Cardiac atrium fibroblast (primary cell): ENCODE data around the gene CRTAC1. TPM values are rescaled to one million over a fixed set of nuclear protein-coding genes. Genes with fewer than 3 reads are reported as not detected.

ENCODE experiments used
- total RNA-seq: library from RNA; depleted of rRNA; stranded (reverse); fragments of >200 nt; gene quantifications from 2 replicates; pipeline ENCODE4 v1.2.3, GENCODE V29; 2015

The CRTAC1 gene, protein sequence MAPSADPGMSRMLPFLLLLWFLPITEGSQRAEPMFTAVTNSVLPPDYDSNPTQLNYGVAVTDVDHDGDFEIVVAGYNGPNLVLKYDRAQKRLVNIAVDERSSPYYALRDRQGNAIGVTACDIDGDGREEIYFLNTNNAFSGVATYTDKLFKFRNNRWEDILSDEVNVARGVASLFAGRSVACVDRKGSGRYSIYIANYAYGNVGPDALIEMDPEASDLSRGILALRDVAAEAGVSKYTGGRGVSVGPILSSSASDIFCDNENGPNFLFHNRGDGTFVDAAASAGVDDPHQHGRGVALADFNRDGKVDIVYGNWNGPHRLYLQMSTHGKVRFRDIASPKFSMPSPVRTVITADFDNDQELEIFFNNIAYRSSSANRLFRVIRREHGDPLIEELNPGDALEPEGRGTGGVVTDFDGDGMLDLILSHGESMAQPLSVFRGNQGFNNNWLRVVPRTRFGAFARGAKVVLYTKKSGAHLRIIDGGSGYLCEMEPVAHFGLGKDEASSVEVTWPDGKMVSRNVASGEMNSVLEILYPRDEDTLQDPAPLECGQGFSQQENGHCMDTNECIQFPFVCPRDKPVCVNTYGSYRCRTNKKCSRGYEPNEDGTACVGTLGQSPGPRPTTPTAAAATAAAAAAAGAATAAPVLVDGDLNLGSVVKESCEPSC
- total RNA-seq = not detected in 2 replicates

DNA sequence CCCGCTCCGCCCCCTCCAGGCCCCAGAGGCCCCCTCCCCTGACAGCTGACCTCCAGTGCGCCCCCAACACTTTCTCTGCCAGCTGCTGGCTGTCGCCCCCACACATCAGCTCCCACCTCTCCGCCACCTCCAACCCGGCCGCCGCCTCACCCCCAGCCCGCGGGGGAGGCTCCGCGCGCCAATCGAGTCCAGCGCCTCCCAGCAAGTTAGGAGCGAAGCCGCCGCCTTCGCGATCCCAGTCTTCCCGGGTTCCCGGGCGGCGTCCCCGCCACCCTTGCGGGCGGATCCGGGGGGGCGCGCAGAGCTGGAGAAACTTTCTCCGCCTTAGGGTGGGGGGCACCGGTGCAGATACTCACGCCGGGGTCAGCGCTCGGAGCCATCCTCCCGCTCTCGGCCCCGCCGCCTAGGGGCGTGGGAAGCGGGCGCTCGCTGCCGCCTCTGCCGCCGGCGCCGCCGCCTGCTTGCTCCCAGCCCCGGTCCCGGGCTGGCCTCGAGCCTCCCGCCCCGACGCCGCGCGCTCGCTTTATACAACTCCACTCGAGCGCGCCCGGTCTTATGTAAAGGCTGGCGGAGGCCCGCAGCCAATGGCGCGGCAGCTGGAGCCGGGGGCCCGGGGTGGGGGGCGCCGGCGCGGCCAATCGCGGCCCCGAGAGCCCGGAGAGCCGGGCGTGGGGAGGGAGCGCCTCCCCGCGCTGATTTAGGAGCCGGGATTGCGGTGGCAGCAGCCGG is at the start of gene CRTAC1:
CRTAC1 (minus strand) TSS at position 529 of the 729 bp plus-strand sequence; CDS start at position 380, 149 bp downstream.

DNA sequence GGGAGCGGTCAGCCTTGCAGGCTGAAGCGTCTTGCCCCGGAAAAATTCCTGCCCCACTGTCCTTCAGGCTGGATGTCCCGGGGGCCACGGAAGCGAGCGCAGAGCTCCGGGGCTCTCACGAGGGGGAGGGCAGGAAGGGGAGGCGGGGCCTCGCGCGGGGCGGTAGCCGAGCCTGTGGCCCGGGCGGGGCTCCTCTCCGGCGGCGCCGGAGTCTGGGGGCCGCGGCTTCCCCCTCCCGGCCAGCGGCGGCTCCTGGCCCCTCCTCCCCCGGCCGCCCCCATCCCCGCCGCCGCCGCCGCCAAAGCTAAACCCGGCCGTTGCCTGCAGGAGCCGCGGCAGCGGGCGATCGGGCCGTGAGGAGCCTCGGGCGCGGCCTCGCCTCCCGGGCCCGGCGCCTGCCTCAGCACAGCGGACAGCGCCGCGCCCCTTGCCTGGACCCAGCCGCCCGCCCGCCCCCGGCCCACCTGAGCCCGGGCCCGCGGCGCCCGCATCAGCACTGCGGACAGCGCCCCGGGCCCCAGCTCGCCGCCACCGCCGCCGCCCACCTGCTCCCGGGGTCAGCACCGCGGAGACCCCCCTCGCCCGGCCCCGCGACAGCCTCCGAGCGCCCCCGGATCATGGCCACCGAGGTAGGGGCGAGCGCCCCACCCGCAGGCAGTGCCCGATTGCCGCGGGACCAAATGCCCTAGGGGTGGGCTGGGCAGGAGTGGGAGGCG is 180.6 kb downstream of the CRTAC1 start, which contains the start of gene GOLGA7B:
GOLGA7B (plus strand) TSS at position 157 of the 716 bp plus-strand sequence; CDS start at position 618, 461 bp downstream.

Other genes with a start within 250 kb of the CRTAC1 start
- gene GOLGA7B, start 180.8 kb downstream of the CRTAC1 start, total RNA-seq = not detected in 2 replicates
- gene R3HCC1L, start 104.0 kb upstream of the CRTAC1 start, total RNA-seq = 6.1 and 11.5 TPM in 2 replicates
- gene LOXL4, start 237.6 kb upstream of the CRTAC1 start, total RNA-seq = 4.9 and 9.1 TPM in 2 replicates